HEK293T (cell line): Measurements from ENCODE around the gene IL15.

Experiments
- CTCF ChIA-PET: fragments of 350-600 bp; formaldehyde crosslinking; extraction: SDS; loops from one replicate; lab custom pipeline; 2021; ENCODE audit warnings: antibody characterized with exemption, inconsistent platforms; lab: Yijun Ruan, JAX
- POLR2A ChIA-PET: fragments of 350-600 bp; formaldehyde crosslinking; extraction: SDS; loops from one replicate; lab custom pipeline; 2020; ENCODE audit warnings: antibody characterized with exemption, inconsistent platforms; lab: Yijun Ruan, JAX
- DNase-seq: peaks from one replicate; pipeline ENCODE4 v3.0.0; 2012; ENCODE audit warnings: mixed read lengths; ENCODE audit errors: extremely low spot score
- ARNT ChIP-seq: fragments of 450-650 bp; IDR thresholded peaks from 2 replicates; pipeline ENCODE4 v1.6.1; 2017; ENCODE audit warnings: mild to moderate bottlenecking
- BHLHE40 ChIP-seq: fragments of 450-650 bp; IDR thresholded peaks from 2 replicates; pipeline ENCODE4 v1.6.1; 2016; ENCODE audit warnings: mild to moderate bottlenecking, moderate library complexity, borderline replicate concordance
- CTBP1 ChIP-seq: fragments of 450-650 bp; IDR thresholded peaks from 2 replicates; pipeline ENCODE4 v1.6.1; 2016; ENCODE audit warnings: borderline replicate concordance
- ELF4 ChIP-seq: fragments of 450-650 bp; IDR thresholded peaks from 2 replicates; pipeline ENCODE4 v1.6.1; 2017; ENCODE audit warnings: antibody characterized with exemption
- FOXA1 ChIP-seq: fragments of 450-650 bp; IDR thresholded peaks from 2 replicates; pipeline ENCODE4 v1.6.1; 2016; ENCODE audit warnings: mild to moderate bottlenecking
- FOXK2 ChIP-seq: fragments of 450-650 bp; IDR thresholded peaks from 2 replicates; pipeline ENCODE4 v1.6.1; 2016; ENCODE audit warnings: mild to moderate bottlenecking
- FOXM1 ChIP-seq: fragments of 450-650 bp; IDR thresholded peaks from 2 replicates; pipeline ENCODE4 v1.6.1; 2017; ENCODE audit warnings: mild to moderate bottlenecking, borderline replicate concordance
- HDGF ChIP-seq: fragments of 450-650 bp; IDR thresholded peaks from 2 replicates; pipeline ENCODE4 v1.6.1; 2017; ENCODE audit warnings: antibody characterized with exemption, borderline replicate concordance
- L3MBTL2 ChIP-seq: fragments of 450-650 bp; conservative IDR thresholded peaks from 2 replicates; pipeline ENCODE4 v1.6.1; 2016; ENCODE audit warnings: mild to moderate bottlenecking
- LEF1 ChIP-seq: fragments of 450-650 bp; IDR thresholded peaks from 2 replicates; pipeline ENCODE4 v1.6.1; 2017; ENCODE audit warnings: mild to moderate bottlenecking, borderline replicate concordance
- NFRKB ChIP-seq: fragments of 450-650 bp; IDR thresholded peaks from 2 replicates; pipeline ENCODE4 v1.6.1; 2016; ENCODE audit warnings: mild to moderate bottlenecking, moderate library complexity
- PKNOX1 ChIP-seq: fragments of 450-650 bp; IDR thresholded peaks from 2 replicates; pipeline ENCODE4 v1.6.1; 2016
- SP1 ChIP-seq: fragments of 450-650 bp; IDR thresholded peaks from 2 replicates; pipeline ENCODE4 v1.6.1; 2017
- SUZ12 ChIP-seq: fragments of 450-650 bp; IDR thresholded peaks from 2 replicates; pipeline ENCODE4 v1.6.1; 2016; ENCODE audit warnings: mild to moderate bottlenecking
- TARDBP ChIP-seq: fragments of 450-650 bp; IDR thresholded peaks from 2 replicates; pipeline ENCODE4 v1.6.1; 2016
- ZNF384 ChIP-seq: fragments of 450-650 bp; IDR thresholded peaks from 2 replicates; pipeline ENCODE4 v1.6.1; 2016

The IL15 gene

GRCh38 chr4:141654098-141654497 is 17.7 kb downstream of the IL15 start:
- peak; percentile 36 for DNase-seq
- POLR2A ChIA-PET = no interaction called here
- CTCF ChIA-PET = interaction anchor here (0.5 to 1.0 kb wide), 7 partner anchors 10 to 348 kb away, joined by 3 to 4 read pairs (median 3); no protein-coding TSS in a partner anchor
- TF ChIP-seq LEF1 (no peak), ZNF384 (no peak), PKNOX1 (no peak), FOXK2 (no peak), HDGF (no peak), SP1 (no peak), SUZ12 (no peak), TARDBP (no peak), NFRKB (no peak), ELF4 (no peak), FOXM1 (no peak), CTBP1 (no peak), ARNT (no peak), FOXA1 (no peak)

- CTCF ChIA-PET = no interaction called here
- no peak for DNase-seq
- TF ChIP-seq FOXA1 (no peak), FOXM1 (no peak), BHLHE40 (no peak), NFRKB (no peak), CTBP1 (no peak)
- POLR2A ChIA-PET = no interaction called here
Measured at GRCh38 chr4:141656031-141656430, 19.6 kb downstream of the IL15 start.

GRCh38 chr4:141657550-141658250 is 21.3 kb downstream of the IL15 start:
- TF ChIP-seq SUZ12 = no peak
- no peak for TF ChIP-seq ELF4
- TF ChIP-seq CTBP1 = no peak
- no peak for TF ChIP-seq FOXK2
- no peak for TF ChIP-seq BHLHE40
- TF ChIP-seq PKNOX1 = no peak
- TF ChIP-seq LEF1 = no peak
- no peak for TF ChIP-seq FOXA1
- no peak for TF ChIP-seq TARDBP
- TF ChIP-seq L3MBTL2 = no peak
- no peak for TF ChIP-seq ZNF384
- no peak for TF ChIP-seq NFRKB
- TF ChIP-seq SP1 = no peak
- no peak for TF ChIP-seq FOXM1
- no peak for TF ChIP-seq HDGF
- no peak for TF ChIP-seq ARNT
- POLR2A ChIA-PET = no interaction called here
- DNase-seq = no peak
- CTCF ChIA-PET = no interaction called here

- no peak for DNase-seq
- CTCF ChIA-PET = no interaction called here
- TF ChIP-seq PKNOX1 = no peak
- TF ChIP-seq ZNF384 = no peak
- TF ChIP-seq HDGF = no peak
- TF ChIP-seq ARNT = no peak
- TF ChIP-seq L3MBTL2 = no peak
- TF ChIP-seq TARDBP = no peak
- no peak for TF ChIP-seq LEF1
- POLR2A ChIA-PET = no interaction called here
Measured at GRCh38 chr4:141658309-141658708, 21.9 kb downstream of the IL15 start.

- TF ChIP-seq BHLHE40 (no peak), SP1 (no peak), FOXK2 (no peak), FOXA1 (no peak), TARDBP (no peak), ARNT (no peak), L3MBTL2 (no peak), ZNF384 (no peak), SUZ12 (no peak), ELF4 (no peak)
- ChIA-PET POLR2A (no interaction called here), CTCF (no interaction called here)
- no peak for DNase-seq
Measured at GRCh38 chr4:141659539-141659938, 23.2 kb downstream of the IL15 start.

- TF ChIP-seq FOXK2 (no peak), PKNOX1 (no peak), TARDBP (no peak), FOXA1 (no peak), CTBP1 (no peak)
- ChIA-PET CTCF (no interaction called here), POLR2A (no interaction called here)
- no peak for DNase-seq
Measured at GRCh38 chr4:141660880-141661279, 24.5 kb downstream of the IL15 start.
